ENCODE data around the gene GPSM1.

DNA sequence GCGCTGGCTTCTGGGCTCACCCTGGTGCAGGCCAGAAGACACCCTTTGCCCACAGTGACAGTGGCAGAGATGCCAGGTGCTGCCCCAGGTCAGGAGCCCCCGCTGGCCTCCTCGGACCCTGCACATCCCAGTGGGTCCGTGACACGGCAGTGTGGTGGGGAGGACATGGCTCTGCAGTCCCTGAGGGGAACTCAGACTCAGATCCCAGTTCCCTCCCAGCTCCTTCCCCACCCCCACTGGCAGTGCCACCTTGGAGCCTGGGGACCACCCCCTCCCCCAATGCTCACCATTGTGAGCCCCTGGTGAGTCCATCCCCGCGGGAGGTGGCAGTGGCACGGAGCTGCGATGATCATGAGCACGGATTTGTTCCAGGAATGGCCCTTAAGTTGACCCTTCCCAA lies 22.9 kb upstream of the GPSM1 start:
- TF ChIP-seq POLR2A (IDR thresholded peaks at IDR 0.05) = no peak
- TF ChIP-seq, protein P1, sequence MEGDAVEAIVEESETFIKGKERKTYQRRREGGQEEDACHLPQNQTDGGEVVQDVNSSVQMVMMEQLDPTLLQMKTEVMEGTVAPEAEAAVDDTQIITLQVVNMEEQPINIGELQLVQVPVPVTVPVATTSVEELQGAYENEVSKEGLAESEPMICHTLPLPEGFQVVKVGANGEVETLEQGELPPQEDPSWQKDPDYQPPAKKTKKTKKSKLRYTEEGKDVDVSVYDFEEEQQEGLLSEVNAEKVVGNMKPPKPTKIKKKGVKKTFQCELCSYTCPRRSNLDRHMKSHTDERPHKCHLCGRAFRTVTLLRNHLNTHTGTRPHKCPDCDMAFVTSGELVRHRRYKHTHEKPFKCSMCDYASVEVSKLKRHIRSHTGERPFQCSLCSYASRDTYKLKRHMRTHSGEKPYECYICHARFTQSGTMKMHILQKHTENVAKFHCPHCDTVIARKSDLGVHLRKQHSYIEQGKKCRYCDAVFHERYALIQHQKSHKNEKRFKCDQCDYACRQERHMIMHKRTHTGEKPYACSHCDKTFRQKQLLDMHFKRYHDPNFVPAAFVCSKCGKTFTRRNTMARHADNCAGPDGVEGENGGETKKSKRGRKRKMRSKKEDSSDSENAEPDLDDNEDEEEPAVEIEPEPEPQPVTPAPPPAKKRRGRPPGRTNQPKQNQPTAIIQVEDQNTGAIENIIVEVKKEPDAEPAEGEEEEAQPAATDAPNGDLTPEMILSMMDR (IDR thresholded peaks at IDR 0.05) = no peak
